ENCODE results near the gene RCBTB1.
A peak's percentile ranks its signal among the peaks of the same experiment; 100 is the strongest.

Gene RCBTB1

DNA sequence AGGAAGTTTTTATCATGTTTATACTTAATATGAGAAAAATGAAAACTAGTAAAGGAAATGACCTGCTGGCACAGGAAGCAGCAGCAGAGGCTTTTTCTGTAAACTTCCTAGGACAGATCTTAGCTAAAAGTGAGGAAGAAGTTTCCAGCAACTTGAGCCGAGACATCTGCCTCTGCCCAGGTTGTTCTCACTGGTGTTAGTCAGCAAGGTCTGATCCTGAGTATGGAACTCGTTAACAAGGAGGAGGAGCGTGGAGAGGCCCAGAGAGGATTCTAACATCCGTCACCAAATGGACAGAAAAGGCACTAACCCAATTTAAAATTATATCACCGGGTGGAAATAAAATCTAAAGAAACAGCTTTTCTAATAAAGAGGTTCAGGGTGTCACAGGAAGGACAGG, 46.0 kb downstream of the RCBTB1 start:
- TF ChIP-seq, protein P1, sequence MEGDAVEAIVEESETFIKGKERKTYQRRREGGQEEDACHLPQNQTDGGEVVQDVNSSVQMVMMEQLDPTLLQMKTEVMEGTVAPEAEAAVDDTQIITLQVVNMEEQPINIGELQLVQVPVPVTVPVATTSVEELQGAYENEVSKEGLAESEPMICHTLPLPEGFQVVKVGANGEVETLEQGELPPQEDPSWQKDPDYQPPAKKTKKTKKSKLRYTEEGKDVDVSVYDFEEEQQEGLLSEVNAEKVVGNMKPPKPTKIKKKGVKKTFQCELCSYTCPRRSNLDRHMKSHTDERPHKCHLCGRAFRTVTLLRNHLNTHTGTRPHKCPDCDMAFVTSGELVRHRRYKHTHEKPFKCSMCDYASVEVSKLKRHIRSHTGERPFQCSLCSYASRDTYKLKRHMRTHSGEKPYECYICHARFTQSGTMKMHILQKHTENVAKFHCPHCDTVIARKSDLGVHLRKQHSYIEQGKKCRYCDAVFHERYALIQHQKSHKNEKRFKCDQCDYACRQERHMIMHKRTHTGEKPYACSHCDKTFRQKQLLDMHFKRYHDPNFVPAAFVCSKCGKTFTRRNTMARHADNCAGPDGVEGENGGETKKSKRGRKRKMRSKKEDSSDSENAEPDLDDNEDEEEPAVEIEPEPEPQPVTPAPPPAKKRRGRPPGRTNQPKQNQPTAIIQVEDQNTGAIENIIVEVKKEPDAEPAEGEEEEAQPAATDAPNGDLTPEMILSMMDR (IDR thresholded peaks at IDR 0.05; ENCODE audit: extremely low read depth, missing control alignments) = no peak
- no peak for DNase-seq (ENCODE audit: low spot score)

GRCh38 chr13:49538404-49538803, 47.0 kb downstream of the RCBTB1 start:
- TF ChIP-seq, protein P1 (IDR thresholded peaks at IDR 0.05; ENCODE audit: extremely low read depth, missing control alignments) = no peak
- no peak for DNase-seq (ENCODE audit: low spot score)

GRCh38 chr13:49536144-49536873, 49.0 kb downstream of the RCBTB1 start:
- TF ChIP-seq, protein P1 (IDR thresholded peaks at IDR 0.05; ENCODE audit: extremely low read depth, missing control alignments) = no peak
- no peak for DNase-seq (ENCODE audit: low spot score)

GRCh38 chr13:49533591-49534269, 51.6 kb downstream of the RCBTB1 start:
- DNase-seq (ENCODE audit: low spot score) = no peak
- TF ChIP-seq, protein P1 (IDR thresholded peaks at IDR 0.05; ENCODE audit: extremely low read depth, missing control alignments) = no peak

DNA sequence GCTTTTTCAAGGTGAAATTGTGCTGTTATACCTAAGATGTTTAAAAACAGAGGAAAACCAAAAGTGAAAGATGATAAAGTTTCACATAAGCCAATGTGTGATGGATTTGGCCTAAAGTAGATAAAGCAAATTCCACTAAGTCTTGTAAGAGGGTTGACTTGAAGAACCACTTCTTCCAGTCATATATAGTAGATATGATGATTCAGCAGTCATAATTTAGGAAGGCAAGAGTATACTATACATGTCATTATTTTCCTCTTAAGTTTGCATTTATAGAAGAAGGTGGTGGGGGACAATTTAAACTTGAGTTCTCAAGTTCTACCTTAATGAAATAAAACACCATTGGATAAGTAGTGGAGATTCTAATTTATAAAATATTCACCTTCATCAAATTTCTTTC, 52.3 kb downstream of the RCBTB1 start:
- TF ChIP-seq, protein P1 (IDR thresholded peaks at IDR 0.05; ENCODE audit: extremely low read depth, missing control alignments) = no peak
- no peak for DNase-seq (ENCODE audit: low spot score)

GRCh38 chr13:49532593-49532992, 52.8 kb downstream of the RCBTB1 start:
- DNase-seq (ENCODE audit: low spot score) = no peak
- TF ChIP-seq, protein P1 (IDR thresholded peaks at IDR 0.05; ENCODE audit: extremely low read depth, missing control alignments) = no peak

GRCh38 chr13:49530457-49530856, 54.9 kb downstream of the RCBTB1 start:
- TF ChIP-seq, protein P1 (IDR thresholded peaks at IDR 0.05; ENCODE audit: extremely low read depth, missing control alignments) = no peak
- DNase-seq (ENCODE audit: low spot score) = peak; percentile 25
